Astrocyte of the cerebellum (primary cell): ENCODE measurements around the gene RBFOX1.

ENCODE experiments used
- DNase-seq: peaks from one replicate; pipeline ENCODE4 v3.0.0-alpha.2; 2011; ENCODE audit warnings: low read depth
- H3K4me3 ChIP-seq: 2 replicates; pipeline ENCODE4 v1.5.1; 2011; ENCODE audit warnings: mild to moderate bottlenecking, low read depth, low read length, moderate library complexity
- in situ Hi-C: cut with HindIII; loops from 2 replicates; pipeline ENCODE4 v1.10.0; 2017; ENCODE audit warnings: low sequenced_read_pairs
- TF ChIP-seq, protein P1 (sequence below): IDR thresholded peaks from 2 replicates; pipeline ENCODE4 v1.5.1; 2012; ENCODE audit warnings: low read length, low read depth, moderate library complexity, mild to moderate bottlenecking; ENCODE audit errors: missing control alignments

RBFOX1 gene

GRCh38 chr16:7315813-7316212 lies 16.8 kb upstream of the RBFOX1 start:
- DNase-seq, result no peak
- in situ Hi-C loops, result no loop called here
- no peak overlapping the region for H3K4me3 ChIP-seq
- TF ChIP-seq, protein P1, sequence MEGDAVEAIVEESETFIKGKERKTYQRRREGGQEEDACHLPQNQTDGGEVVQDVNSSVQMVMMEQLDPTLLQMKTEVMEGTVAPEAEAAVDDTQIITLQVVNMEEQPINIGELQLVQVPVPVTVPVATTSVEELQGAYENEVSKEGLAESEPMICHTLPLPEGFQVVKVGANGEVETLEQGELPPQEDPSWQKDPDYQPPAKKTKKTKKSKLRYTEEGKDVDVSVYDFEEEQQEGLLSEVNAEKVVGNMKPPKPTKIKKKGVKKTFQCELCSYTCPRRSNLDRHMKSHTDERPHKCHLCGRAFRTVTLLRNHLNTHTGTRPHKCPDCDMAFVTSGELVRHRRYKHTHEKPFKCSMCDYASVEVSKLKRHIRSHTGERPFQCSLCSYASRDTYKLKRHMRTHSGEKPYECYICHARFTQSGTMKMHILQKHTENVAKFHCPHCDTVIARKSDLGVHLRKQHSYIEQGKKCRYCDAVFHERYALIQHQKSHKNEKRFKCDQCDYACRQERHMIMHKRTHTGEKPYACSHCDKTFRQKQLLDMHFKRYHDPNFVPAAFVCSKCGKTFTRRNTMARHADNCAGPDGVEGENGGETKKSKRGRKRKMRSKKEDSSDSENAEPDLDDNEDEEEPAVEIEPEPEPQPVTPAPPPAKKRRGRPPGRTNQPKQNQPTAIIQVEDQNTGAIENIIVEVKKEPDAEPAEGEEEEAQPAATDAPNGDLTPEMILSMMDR, result no peak

GRCh38 chr16:7316281-7316888 lies 16.3 kb upstream of the RBFOX1 start:
- TF ChIP-seq, protein P1, result no peak
- in situ Hi-C loops, result no loop called here
- no peak overlapping the region for H3K4me3 ChIP-seq
- DNase-seq, result no peak

DNA sequence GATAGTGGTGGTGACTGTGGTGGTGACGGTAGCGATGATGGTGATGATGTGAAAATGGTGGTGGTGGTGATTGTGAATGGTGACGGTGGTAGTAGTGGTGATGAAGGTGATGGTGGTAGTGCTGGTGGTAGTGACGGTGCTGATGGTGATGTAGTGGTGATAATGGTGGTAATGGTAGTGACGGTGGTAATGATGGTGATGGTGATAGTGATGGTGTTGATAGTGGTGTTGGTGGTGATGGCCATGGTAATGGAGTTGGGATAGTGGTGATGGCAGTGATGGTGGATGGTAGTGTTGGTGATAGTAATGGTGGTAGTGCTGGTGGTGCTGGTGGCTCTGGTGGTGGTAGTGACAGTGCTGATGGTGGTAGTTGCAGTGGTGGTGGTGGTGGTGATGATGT lies 14.7 kb upstream of the RBFOX1 start:
- no peak overlapping the region for H3K4me3 ChIP-seq
- TF ChIP-seq, protein P1, result no peak
- no peak for DNase-seq
- in situ Hi-C loops, result no loop called here

DNA sequence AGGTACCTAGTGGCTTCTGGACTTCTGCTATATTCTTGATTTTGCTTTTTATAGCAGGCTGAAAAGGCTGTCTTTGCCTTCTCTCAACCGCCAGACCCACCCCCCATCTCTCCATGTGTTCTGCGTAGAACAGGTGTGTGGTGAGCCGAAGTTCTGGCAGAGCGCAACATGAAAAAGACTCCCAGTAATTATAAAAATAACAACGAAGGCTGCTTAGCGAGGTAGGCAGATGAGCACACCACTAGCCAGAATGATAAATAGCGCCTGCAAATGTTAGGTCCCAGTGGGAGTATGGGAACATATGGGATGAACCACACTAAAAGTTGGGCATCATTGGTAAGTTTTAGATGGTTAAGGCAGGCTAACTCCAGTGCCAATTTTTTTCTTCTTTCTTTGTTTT lies 14.0 kb upstream of the RBFOX1 start:
- no peak for DNase-seq
- H3K4me3 ChIP-seq, result no peak overlapping the region
- in situ Hi-C loops, result no loop called here
- TF ChIP-seq, protein P1, result no peak

DNA sequence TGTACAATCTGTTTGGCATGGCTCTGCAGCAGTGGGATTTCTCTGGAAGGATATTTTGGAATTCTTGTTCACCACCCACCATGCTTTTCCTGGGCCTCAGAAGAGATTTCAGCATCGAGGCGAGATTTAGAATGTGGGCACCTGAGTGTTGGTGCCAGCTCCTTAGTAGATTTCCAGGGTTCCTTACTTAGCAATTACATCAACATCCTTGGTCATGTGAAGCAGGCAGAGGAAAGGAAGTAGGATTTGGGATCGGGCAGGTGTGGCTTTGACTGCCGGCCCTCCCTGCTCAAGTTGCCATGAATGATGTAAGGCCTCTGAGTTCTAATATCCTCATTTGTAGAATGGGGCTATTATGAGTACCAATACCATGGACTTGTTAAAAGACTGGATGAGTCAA lies 13.1 kb upstream of the RBFOX1 start:
- H3K4me3 ChIP-seq, result no peak overlapping the region
- in situ Hi-C loops, result no loop called here
- TF ChIP-seq, protein P1, result no peak
- DNase-seq, result no peak

- TF ChIP-seq, protein P1, result no peak
- no peak overlapping the region for H3K4me3 ChIP-seq
- in situ Hi-C loops, result no loop called here
- DNase-seq, result no peak
Observed at GRCh38 chr16:7321661-7322060, 11.0 kb upstream of the RBFOX1 start.
